Tibial artery (tissue), 4 donors: ENCODE results near the gene SYTL3.

ENCODE experiments used
- DNase-seq, 2 donors: peaks; one replicate each; pipeline ENCODE4 v3.0.0-alpha.2; 2019
- H3K27ac ChIP-seq, 2 donors: fragments of 200-600 bp; sonication (generic) in 1 of 2; 1 replicate in 1 of 2; 2 replicates in 1 of 2; pipeline ENCODE4 v1.5.1; 2018 to 2019; ENCODE audit warnings: mild to moderate bottlenecking in 1 of 2
- H3K27me3 ChIP-seq, 2 donors: fragments of 200-600 bp; sonication (generic) in 1 of 2; one replicate each; pipeline versions ENCODE4 v1.5.1 to v1.6.0; 2016 to 2019
- H3K36me3 ChIP-seq, 3 donors: fragments of 200-600 bp; sonication (generic) in 2 of 3; one replicate each; pipeline ENCODE4 v1.5.1; 2016 to 2019; ENCODE audit warnings: mild to moderate bottlenecking in 2 of 3
- H3K4me1 ChIP-seq, 4 donors: fragments of 200-600 bp; sonication (generic) in 2 of 4; 1 replicate in 3 of 4; 2 replicates in 1 of 4; pipeline ENCODE4 v1.5.1; 2016 to 2019
- H3K4me3 ChIP-seq, 2 donors: fragments of 200-600 bp; sonication (generic) in 1 of 2; 1 replicate in 1 of 2; 2 replicates in 1 of 2; pipeline ENCODE4 v1.5.1; 2018 to 2019; ENCODE audit warnings: mild to moderate bottlenecking in 2 of 2
- H3K9me3 ChIP-seq, 3 donors: fragments of 200-600 bp; sonication (generic) in 1 of 3; one replicate each; pipeline ENCODE4 v1.5.1; 2016 to 2019
- intact Hi-C: fragments of 100-400 bp; cut with DNase I; formaldehyde crosslinking; loops from one replicate; pipeline ENCODE4 v1.15.0; 2023; ENCODE audit warnings: low total_unique reads
- TF ChIP-seq, protein P1 (sequence below), 2 experiments: fragments of 200-600 bp in 1 of 2; fragments of 450-650 bp in 1 of 2; IDR thresholded peaks; one replicate each; pipeline ENCODE4 v1.5.1; 2017 to 2019; ENCODE audit warnings: antibody characterized with exemption in 2 of 2, mild to moderate bottlenecking in 1 of 2, moderate library complexity in 1 of 2

The SYTL3 gene

DNA sequence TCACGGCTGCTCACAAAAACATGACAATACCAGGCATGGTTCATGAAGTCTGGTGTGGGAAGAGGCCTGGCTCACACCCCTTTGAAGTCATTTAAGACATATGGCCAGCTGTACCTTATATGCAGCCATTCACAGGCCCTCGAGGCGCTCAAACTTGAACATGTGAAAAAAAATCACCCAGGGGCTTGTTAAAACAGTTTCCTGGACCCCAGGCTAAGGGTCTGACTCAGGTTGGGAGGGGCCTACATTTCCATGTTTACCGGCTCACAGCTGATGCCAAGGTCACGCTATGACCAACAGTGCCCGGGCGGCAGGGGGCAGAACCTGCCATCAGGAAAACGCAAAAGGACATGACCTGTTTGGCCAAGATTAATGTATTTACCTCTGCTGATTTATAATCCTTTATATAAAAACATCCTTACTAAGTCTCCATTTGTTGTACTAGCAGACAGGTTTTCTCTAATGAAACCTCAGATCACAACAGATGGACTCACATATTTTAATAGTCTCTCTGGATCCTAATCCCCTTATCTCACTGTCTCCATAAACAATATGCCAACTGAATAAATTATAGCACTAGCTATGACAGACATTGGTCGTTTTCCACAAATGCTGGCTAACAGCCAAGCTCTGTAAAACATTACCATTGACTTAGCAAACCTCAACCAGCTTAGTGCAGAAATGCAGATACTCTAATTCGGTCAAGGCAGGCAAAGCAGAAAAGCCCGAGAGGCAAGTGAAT lies 149.4 kb downstream of the SYTL3 start:
- H3K4me1 ChIP-seq = peaks cover 0 to 36% (median 31%) of the 10 kb centered on the region in 4 donors
- no peak overlapping the region for H3K4me3 ChIP-seq
- TF ChIP-seq, protein P1, sequence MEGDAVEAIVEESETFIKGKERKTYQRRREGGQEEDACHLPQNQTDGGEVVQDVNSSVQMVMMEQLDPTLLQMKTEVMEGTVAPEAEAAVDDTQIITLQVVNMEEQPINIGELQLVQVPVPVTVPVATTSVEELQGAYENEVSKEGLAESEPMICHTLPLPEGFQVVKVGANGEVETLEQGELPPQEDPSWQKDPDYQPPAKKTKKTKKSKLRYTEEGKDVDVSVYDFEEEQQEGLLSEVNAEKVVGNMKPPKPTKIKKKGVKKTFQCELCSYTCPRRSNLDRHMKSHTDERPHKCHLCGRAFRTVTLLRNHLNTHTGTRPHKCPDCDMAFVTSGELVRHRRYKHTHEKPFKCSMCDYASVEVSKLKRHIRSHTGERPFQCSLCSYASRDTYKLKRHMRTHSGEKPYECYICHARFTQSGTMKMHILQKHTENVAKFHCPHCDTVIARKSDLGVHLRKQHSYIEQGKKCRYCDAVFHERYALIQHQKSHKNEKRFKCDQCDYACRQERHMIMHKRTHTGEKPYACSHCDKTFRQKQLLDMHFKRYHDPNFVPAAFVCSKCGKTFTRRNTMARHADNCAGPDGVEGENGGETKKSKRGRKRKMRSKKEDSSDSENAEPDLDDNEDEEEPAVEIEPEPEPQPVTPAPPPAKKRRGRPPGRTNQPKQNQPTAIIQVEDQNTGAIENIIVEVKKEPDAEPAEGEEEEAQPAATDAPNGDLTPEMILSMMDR (IDR thresholded peaks at IDR 0.05) = peak in 1 of 2 experiments; percentile 13
- H3K36me3 ChIP-seq = no peaks in the 10 kb centered on the region
- intact Hi-C loops = loop anchor here (10.0 kb wide), 1 partner anchor 196 kb away; no protein-coding TSS in a partner anchor
- no peaks in the 10 kb centered on the region for H3K9me3 ChIP-seq
- DNase-seq = no peak
- H3K27ac ChIP-seq = peak overlapping the region; percentile 60 to 63
- no peaks in the 10 kb centered on the region for H3K27me3 ChIP-seq

- DNase-seq = no peak
- Histone ChIP-seq H3K27ac (no peak overlapping the region), H3K9me3 (no peaks in the 10 kb centered on the region), H3K4me3 (no peak overlapping the region), H3K27me3 (no peaks in the 10 kb centered on the region), H3K4me1 (peaks cover 0 to 36% (median 31%) of the 10 kb centered on the region in 4 donors), H3K36me3 (no peaks in the 10 kb centered on the region)
- TF ChIP-seq, protein P1 (IDR thresholded peaks at IDR 0.05) = no peak
- intact Hi-C loops = no loop called here
These were observed 151.9 kb downstream of the SYTL3 start for GRCh38 chr6:158801655-158802294.

DNA sequence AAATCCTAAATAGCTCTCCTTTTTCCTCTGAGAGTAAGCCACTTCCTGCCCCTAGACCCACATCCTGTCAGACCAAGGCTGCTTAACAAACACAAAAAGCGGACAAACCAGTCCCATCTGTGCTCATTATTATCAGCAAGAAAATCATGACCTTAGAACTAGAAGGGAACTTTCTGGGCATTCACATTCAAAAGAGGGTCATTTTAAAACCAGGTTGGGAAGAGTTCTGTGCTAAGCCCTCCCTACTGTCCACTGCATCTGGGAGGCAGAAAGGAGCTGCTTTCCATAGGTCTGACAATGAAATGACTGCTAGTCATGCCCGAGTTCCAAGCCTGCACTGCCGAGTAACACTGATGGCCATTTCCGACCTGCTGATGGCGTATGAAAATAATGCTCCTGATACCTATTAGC lies 153.9 kb downstream of the SYTL3 start:
- Histone ChIP-seq H3K27ac (no peak overlapping the region), H3K9me3 (no peaks in the 10 kb centered on the region), H3K36me3 (no peaks in the 10 kb centered on the region), H3K4me1 (peaks cover 0 to 18% (median 16%) of the 10 kb centered on the region in 4 donors), H3K4me3 (no peak overlapping the region), H3K27me3 (no peaks in the 10 kb centered on the region)
- DNase-seq = no peak
- TF ChIP-seq, protein P1 (IDR thresholded peaks at IDR 0.05) = no peak
- intact Hi-C loops = no loop called here

DNA sequence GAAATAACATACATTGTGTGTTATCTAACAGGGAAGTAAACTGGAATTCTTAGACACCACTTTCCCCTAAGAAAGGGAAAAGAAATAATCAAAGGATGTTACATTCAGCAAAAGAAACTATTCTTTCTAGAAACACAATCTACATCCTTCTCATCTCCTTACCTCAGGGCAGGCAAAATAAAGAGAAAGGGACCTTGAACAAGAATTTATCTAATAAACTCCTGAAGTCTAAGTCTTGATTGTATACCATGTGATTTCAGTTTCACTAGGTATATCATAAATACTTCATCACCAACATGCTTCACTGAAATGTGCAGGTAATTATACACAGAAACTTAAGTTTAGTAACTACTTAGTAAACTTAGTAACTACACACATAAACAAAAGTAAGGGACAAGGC lies 154.4 kb downstream of the SYTL3 start:
- TF ChIP-seq, protein P1 (IDR thresholded peaks at IDR 0.05) = no peak
- H3K4me1 ChIP-seq = peaks cover 0 to 13% (median 11%) of the 10 kb centered on the region in 4 donors
- DNase-seq = no peak
- H3K9me3 ChIP-seq = no peaks in the 10 kb centered on the region
- no peak overlapping the region for H3K4me3 ChIP-seq
- intact Hi-C loops = no loop called here
- H3K36me3 ChIP-seq = no peaks in the 10 kb centered on the region
- H3K27me3 ChIP-seq = no peaks in the 10 kb centered on the region
- H3K27ac ChIP-seq = no peak overlapping the region

- no peak overlapping the region for H3K4me3 ChIP-seq
- intact Hi-C loops = no loop called here
- H3K4me1 ChIP-seq = no peaks in the 10 kb centered on the region
- no peaks in the 10 kb centered on the region for H3K36me3 ChIP-seq
- TF ChIP-seq, protein P1 (IDR thresholded peaks at IDR 0.05) = no peak
- DNase-seq = no peak
- no peaks in the 10 kb centered on the region for H3K27me3 ChIP-seq
- no peaks in the 10 kb centered on the region for H3K9me3 ChIP-seq
- H3K27ac ChIP-seq = no peak overlapping the region
These were observed 156.0 kb downstream of the SYTL3 start for GRCh38 chr6:158805698-158806377.
